SK-N-SH (cell line): ENCODE data around the gene RAB6B.

ENCODE experiments used
- CTCF ChIP-seq: fragments of 200-600 bp; sonication (generic); IDR thresholded peaks from 2 replicates; pipeline ENCODE4 v1.6.1; 2017; ENCODE audit warnings: antibody characterized with exemption, mild to moderate bottlenecking, moderate library complexity
- ELF1 ChIP-seq: IDR thresholded peaks from 2 replicates; pipeline ENCODE4 v1.4.0; 2012
- GABPA ChIP-seq: IDR thresholded peaks from 2 replicates; pipeline ENCODE4 v1.4.0; 2012; ENCODE audit warnings: low read depth, mild to moderate bottlenecking
- TAF1 ChIP-seq: IDR thresholded peaks from 2 replicates; pipeline ENCODE4 v1.6.1; 2012; ENCODE audit warnings: low read depth, mild to moderate bottlenecking, low read length, moderate library complexity, borderline replicate concordance

- TF ChIP-seq TAF1 (no peak), CTCF (no peak), ELF1 (no peak), GABPA (no peak)
These were observed 47.4 kb upstream of the RAB6B start for GRCh38 chr3:133943031-133943535.
